Activated CD4-positive, alpha-beta memory T cell treated with anti-CD3 and anti-CD28 coated beads for 36 hours (primary cell): Measurements from ENCODE around the gene CLMN. TPM values are rescaled to one million over a fixed set of nuclear protein-coding genes. Genes with fewer than 3 reads are reported as not detected.

ENCODE experiments used
- CTCF ChIA-PET: fragments of 350-600 bp; sonication (Branson Sonifier 250); formaldehyde crosslinking; loops from one replicate; lab custom pipeline; 2021; ENCODE audit warnings: antibody characterized with exemption, inconsistent platforms; lab: Charles Lee
- POLR2A ChIA-PET: fragments of 350-600 bp; sonication (Branson Sonifier 250); formaldehyde crosslinking; loops from one replicate; lab custom pipeline; 2021; ENCODE audit warnings: antibody characterized with exemption; lab: Charles Lee
- DNase-seq: peaks from one replicate; pipeline ENCODE4 v3.0.0-alpha.2; 2020
- H3K27ac Mint-ChIP-seq: one replicate; pipeline ENCODE4 v1.8.0; 2021; ENCODE audit warnings: mixed read lengths
- H3K27me3 Mint-ChIP-seq: one replicate; pipeline ENCODE4 v1.8.0; 2021; ENCODE audit warnings: mixed read lengths
- H3K36me3 Mint-ChIP-seq: one replicate; pipeline ENCODE4 v1.8.0; 2021; ENCODE audit warnings: mixed read lengths
- H3K4me1 Mint-ChIP-seq: one replicate; pipeline ENCODE4 v1.8.0; 2021; ENCODE audit warnings: low read depth, mixed read lengths
- H3K4me3 Mint-ChIP-seq: one replicate; pipeline ENCODE4 v1.8.0; 2021; ENCODE audit warnings: mild to moderate bottlenecking, mixed read lengths
- H3K9me3 Mint-ChIP-seq: one replicate; pipeline ENCODE4 v1.8.0; 2021; ENCODE audit warnings: mixed read lengths
- intact Hi-C: fragments of 100-400 bp; cut with micrococcal nuclease; formaldehyde crosslinking; loops from one replicate; pipeline ENCODE4 v1.15.1; 2023
- total RNA-seq, 2 experiments: library from RNA; stranded (reverse); gene quantifications; one replicate each; pipeline ENCODE4 v1.2.3, GENCODE V29; 2021

The CLMN gene
- total RNA-seq, 2 experiments from 2014 or later = 0.92 to 0.97 TPM

DNA sequence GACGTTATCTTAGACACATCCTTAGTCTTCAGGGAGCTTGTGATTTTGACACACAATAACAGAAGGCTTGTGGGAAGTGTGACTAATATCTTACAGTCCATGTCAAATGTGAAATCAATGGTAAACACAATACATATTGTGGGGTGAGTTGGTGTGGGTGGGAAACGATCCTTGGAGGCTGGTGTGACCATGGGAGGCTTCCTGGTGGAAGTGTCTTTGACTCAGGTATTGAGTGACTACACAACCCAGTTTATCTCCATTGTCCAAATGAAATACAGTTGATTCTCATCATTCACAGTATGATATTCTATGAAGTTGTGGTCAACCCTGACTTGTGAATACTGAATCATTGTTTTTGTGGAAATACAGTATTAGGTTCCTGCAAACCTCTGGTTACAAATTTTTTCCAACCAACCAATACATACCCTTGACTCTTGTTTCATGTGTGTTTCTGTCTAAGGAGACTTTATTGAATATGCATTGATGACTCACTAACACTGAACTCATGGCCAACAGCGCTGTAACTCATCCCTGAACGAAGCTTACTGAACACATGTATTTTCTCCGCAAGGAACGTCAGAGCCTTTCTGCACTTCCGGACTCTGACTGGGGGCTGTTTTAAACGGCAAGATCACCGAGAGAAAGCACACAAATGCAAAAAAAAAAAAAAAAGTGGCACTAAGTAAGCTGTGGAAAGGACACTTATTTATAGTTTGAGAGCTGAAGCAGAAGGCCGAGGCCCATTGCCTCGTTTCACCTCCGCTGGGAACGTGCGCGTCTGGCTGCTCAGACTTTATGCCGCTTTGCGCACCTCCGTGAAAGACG, 59.0 kb downstream of the CLMN start:
- Mint-ChIP-seq H3K9me3 (no peaks in the 10 kb centered on the region), H3K27me3 (peaks cover 1% of the 10 kb centered on the region), H3K4me3 (no peak overlapping the region), H3K27ac (peak overlapping the region; percentile 64), H3K36me3 (no peaks in the 10 kb centered on the region), H3K4me1 (peaks cover 25% of the 10 kb centered on the region)
- POLR2A ChIA-PET = interaction anchor here (1.0 to 1.7 kb wide), 4 partner anchors 8 to 263 kb away, joined by 3 to 6 read pairs (median 5); partner anchors contain the start of gene CLMN
- peak; percentile 72 for DNase-seq
- intact Hi-C loops = loop anchor here (1.0 to 10.0 kb wide), 7 partner anchors 8 to 1244 kb away; partner anchors contain the start of genes PAPOLA and PPP4R4
- CTCF ChIA-PET = interaction anchor here (0.7 kb wide), 1 partner anchor 70 kb away, joined by 3 read pairs; no protein-coding TSS in a partner anchor

DNA sequence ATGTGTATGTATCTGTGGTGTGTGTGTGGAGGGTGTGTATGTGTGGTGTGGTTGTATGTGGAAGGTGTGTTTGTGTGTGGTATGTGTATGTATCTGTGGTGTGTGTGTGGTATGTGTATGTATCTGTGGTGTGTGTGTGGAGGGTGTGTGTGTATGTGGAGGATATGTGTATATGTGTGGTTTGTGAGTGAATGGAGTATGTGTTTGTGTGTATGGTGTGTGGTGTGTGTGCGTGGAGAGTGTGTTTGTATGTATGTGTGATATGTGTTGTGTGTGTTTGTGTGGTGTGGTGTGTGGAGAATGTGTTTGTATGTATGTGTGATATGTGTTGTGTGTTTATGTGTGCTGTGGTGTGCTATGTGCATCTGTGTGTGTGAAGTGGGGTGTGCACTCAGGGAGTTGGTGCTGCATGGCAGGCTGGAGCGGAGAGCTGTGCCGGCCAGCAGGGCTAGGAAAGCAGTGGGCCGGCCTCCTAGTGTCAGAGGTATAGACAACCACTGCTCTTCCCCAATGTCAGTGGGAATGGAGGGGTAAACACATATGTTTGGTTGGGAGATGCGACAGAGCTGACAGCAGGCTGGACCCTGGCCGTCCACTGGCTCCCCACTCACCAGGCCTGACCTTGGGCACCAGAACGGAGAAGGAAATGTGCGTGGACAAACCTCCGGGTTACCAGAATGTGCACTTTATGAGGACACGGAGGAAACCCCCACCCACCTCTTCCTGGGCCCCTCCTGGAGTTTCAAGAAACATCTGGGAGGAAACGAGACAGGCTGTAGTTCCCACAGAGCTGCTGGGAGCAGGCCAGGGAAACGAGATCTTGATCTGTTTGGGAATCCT, 60.7 kb downstream of the CLMN start:
- no peak for DNase-seq
- intact Hi-C loops = no loop called here
- H3K4me1 Mint-ChIP-seq = peaks cover 17% of the 10 kb centered on the region
- H3K4me3 Mint-ChIP-seq = no peak overlapping the region
- H3K27me3 Mint-ChIP-seq = peaks cover 1% of the 10 kb centered on the region
- no peaks in the 10 kb centered on the region for H3K36me3 Mint-ChIP-seq
- POLR2A ChIA-PET = no interaction called here
- no peaks in the 10 kb centered on the region for H3K9me3 Mint-ChIP-seq
- no peak overlapping the region for H3K27ac Mint-ChIP-seq
- CTCF ChIA-PET = no interaction called here

DNA sequence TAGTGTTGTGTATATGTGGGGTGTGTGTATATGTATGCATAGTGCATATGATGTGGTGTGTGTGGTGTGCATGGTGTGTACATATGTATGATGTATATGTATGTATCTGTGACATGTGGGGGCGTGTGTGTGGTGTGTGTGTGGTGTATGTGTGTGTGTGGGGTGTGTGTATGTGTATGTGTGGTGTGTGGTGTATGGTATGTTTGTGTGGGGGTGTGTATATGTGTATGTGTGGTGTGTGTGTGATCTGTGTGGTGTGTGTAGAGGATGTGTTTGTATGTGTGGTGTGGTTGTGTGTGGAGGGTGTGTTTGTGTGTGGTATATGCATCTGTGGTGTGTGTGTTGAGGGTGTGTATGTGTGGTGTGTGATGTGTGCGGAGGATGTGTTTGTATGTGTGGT, 61.6 kb downstream of the CLMN start:
- H3K9me3 Mint-ChIP-seq = no peaks in the 10 kb centered on the region
- H3K27ac Mint-ChIP-seq = no peak overlapping the region
- H3K4me3 Mint-ChIP-seq = no peak overlapping the region
- ChIA-PET POLR2A (no interaction called here), CTCF (no interaction called here)
- intact Hi-C loops = no loop called here
- peaks cover 3% of the 10 kb centered on the region for H3K27me3 Mint-ChIP-seq
- no peak for DNase-seq
- H3K36me3 Mint-ChIP-seq = no peaks in the 10 kb centered on the region
- H3K4me1 Mint-ChIP-seq = peaks cover 17% of the 10 kb centered on the region

DNA sequence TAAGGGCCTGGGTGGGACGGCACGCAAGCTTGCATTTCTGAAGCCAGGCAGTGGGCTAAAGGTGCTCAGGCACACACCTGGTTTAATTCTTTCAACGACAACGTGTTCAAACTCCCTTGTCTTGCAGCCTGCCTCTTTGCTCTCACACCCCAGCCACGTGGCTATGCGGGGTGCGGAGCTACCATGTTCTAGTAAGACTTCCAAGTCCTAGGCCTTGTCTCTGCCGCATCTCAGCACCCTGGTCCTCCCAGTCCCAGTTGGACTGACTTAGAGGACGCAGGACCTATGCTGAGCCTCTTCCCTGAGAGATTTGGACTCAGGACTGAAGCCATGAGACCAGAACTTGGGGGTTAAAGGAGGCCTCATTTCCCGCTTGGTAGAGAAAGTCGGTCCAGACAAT, 62.2 kb downstream of the CLMN start:
- CTCF ChIA-PET = no interaction called here
- Mint-ChIP-seq H3K27ac (no peak overlapping the region), H3K27me3 (peaks cover 3% of the 10 kb centered on the region), H3K36me3 (no peaks in the 10 kb centered on the region), H3K4me3 (no peak overlapping the region), H3K9me3 (no peaks in the 10 kb centered on the region), H3K4me1 (peaks cover 17% of the 10 kb centered on the region)
- POLR2A ChIA-PET = no interaction called here
- no peak for DNase-seq
- intact Hi-C loops = no loop called here

DNA sequence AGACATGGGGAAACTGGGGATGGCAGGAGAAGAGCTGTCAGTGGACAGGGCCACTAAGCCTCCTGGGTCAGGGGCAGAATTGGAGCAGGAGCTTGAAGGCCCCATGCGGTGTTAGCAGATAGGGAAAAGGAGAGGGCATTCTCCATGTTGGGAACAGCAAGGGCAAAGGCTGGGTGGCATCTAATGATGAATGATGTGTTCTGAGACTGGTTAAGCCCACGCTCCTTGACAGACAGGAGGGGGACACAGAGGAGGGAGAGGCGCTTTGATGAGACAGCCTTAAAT, 63.0 kb downstream of the CLMN start:
- ChIA-PET POLR2A (no interaction called here), CTCF (interaction anchor here (0.5 kb wide), 1 partner anchor 11 kb away, joined by 4 read pairs; no protein-coding TSS in a partner anchor)
- no peak for DNase-seq
- peaks cover 17% of the 10 kb centered on the region for H3K4me1 Mint-ChIP-seq
- peaks cover 3% of the 10 kb centered on the region for H3K27me3 Mint-ChIP-seq
- H3K27ac Mint-ChIP-seq = no peak overlapping the region
- no peaks in the 10 kb centered on the region for H3K9me3 Mint-ChIP-seq
- no peaks in the 10 kb centered on the region for H3K36me3 Mint-ChIP-seq
- H3K4me3 Mint-ChIP-seq = no peak overlapping the region
- intact Hi-C loops = no loop called here

DNA sequence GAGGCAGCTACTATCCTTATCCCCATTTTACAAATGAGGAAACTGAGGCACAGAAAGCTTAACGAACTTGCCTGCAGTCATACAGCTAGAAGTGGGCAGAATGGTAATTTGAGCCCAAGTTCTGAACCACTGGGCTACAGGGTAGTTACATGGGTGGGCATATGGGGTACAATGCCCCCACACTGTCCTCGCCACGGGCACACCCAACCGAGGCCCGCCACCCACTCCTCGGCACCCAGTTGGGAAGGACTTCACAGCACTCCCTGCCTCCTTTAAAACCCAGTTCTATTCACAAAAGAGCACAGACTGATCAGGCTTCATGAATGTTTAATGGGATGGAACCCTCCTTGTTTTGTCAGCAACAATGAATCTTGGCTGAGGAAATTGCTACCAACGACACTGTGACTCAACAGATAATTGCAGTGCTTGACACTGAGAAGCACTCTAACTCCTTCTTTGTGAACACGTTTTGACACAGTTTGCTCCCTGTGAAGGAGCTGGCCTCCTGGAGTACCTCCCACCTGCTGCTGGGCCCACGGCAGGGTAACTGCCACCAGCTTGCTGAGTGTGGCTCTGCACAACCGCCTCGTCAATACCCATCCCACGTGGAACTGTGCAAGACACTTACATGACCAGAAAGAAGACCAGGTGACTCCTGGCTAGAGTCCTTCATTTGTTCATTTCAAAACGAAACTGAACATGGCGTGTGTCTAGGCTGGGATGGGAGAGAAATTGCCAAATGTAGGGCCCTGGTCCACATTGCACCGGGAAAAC, 63.5 kb downstream of the CLMN start:
- ChIA-PET CTCF (interaction anchor here (0.5 kb wide), 1 partner anchor 12 kb away, joined by 4 read pairs; no protein-coding TSS in a partner anchor), POLR2A (no interaction called here)
- no peak overlapping the region for H3K27ac Mint-ChIP-seq
- intact Hi-C loops = no loop called here
- no peaks in the 10 kb centered on the region for H3K36me3 Mint-ChIP-seq
- peaks cover 3% of the 10 kb centered on the region for H3K27me3 Mint-ChIP-seq
- no peaks in the 10 kb centered on the region for H3K9me3 Mint-ChIP-seq
- H3K4me1 Mint-ChIP-seq = peaks cover 16% of the 10 kb centered on the region
- DNase-seq = no peak
- no peak overlapping the region for H3K4me3 Mint-ChIP-seq

DNA sequence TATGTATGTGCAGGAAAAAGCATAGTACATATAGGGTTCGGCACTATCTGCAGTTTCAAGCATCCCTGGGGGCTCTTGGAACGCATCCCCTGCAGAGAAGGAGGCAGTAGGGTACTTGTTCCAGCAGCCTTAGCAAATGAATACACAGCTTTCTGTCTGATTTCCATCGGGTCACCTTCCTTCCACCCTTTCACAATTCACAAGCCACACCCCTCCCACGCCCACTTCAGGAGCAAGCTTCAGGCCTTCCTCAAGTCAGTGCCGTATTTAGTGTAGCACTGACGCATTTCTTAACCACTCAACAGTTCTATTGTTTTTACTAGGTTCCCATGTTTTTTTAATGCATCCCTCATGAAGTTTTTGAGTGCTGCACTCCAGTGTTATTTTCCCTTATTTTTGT, 64.2 kb downstream of the CLMN start:
- ChIA-PET POLR2A (no interaction called here), CTCF (no interaction called here)
- Mint-ChIP-seq H3K36me3 (no peaks in the 10 kb centered on the region), H3K4me1 (peaks cover 10% of the 10 kb centered on the region), H3K4me3 (no peak overlapping the region), H3K9me3 (no peaks in the 10 kb centered on the region), H3K27me3 (peaks cover 6% of the 10 kb centered on the region), H3K27ac (no peak overlapping the region)
- DNase-seq = peak; percentile 49
- intact Hi-C loops = no loop called here

DNA sequence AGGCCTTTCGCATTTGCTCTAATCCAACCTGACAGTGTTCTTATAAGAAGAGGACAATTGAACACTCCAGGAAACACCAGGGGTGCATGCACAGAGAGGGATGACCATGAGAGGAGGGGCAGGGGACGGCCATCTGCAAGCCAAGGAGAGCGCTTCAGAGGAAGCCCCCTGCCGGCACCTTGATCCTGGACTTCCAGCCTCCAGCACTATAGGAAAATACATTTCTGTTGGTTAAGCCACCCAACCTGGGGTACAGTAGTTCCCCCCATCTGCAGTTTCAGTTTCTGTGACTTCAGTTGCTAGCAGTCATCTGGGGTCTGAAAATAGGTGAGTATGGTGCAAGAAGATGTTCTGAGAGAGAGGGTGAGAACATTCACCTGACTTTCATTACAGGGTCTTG, 64.7 kb downstream of the CLMN start:
- no peaks in the 10 kb centered on the region for H3K36me3 Mint-ChIP-seq
- peaks cover 9% of the 10 kb centered on the region for H3K27me3 Mint-ChIP-seq
- no peak overlapping the region for H3K4me3 Mint-ChIP-seq
- POLR2A ChIA-PET = no interaction called here
- H3K27ac Mint-ChIP-seq = no peak overlapping the region
- H3K9me3 Mint-ChIP-seq = no peaks in the 10 kb centered on the region
- H3K4me1 Mint-ChIP-seq = peaks cover 6% of the 10 kb centered on the region
- CTCF ChIA-PET = no interaction called here
- no peak for DNase-seq
- intact Hi-C loops = no loop called here

DNA sequence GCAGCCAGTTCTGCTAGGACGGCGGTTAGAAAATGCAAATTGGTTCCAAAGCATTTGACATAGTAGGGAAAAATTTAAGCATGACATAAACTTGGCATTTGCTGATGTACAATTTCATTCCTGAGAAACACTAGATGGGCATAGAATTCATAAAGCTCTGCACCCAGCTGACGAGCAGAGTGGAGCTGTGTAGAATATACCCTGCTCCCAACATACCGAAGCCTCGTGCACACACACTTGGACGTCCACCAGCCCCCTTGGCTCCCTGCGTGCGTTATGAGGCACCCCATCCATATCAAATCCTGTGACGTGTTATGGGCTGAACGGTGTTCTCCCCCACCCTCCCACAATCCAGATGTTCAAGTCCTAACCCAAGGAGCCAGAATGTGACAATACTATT, 65.4 kb downstream of the CLMN start:
- CTCF ChIA-PET = no interaction called here
- H3K9me3 Mint-ChIP-seq = no peaks in the 10 kb centered on the region
- no peak overlapping the region for H3K27ac Mint-ChIP-seq
- H3K4me3 Mint-ChIP-seq = no peak overlapping the region
- peaks cover 9% of the 10 kb centered on the region for H3K27me3 Mint-ChIP-seq
- DNase-seq = no peak
- POLR2A ChIA-PET = no interaction called here
- peaks cover 6% of the 10 kb centered on the region for H3K4me1 Mint-ChIP-seq
- intact Hi-C loops = no loop called here
- no peaks in the 10 kb centered on the region for H3K36me3 Mint-ChIP-seq

DNA sequence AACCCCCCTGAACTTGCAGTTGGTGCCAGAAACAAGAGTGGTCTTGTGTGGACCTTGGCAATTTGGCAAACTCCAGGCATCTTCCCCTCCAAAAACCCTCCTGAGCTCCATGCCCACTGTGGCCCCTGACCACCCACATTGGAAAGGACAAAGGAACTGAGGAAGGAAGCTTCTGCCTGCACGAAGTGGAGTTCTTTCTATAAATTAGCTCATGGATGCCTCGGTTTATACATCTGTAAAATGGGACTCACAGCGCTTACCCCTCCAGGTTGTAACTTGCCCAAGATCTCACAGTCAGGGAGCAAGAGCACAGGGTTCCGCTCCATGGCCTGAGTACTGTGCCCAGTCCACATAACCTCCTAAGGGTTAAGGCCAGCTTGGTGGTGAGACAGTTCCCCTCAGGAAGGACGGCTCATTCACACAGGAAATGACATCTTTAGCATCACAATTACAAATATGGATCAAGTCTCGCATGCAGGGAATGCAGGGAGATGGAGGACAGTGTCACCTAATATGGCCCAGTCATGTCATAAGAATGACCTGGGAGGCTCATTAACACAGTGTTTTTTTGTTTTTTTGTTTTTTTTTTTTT, 66.6 kb downstream of the CLMN start:
- Mint-ChIP-seq H3K9me3 (no peaks in the 10 kb centered on the region), H3K36me3 (no peaks in the 10 kb centered on the region), H3K4me1 (peaks cover 6% of the 10 kb centered on the region), H3K4me3 (no peak overlapping the region), H3K27ac (no peak overlapping the region), H3K27me3 (peaks cover 9% of the 10 kb centered on the region)
- intact Hi-C loops = no loop called here
- CTCF ChIA-PET = no interaction called here
- POLR2A ChIA-PET = no interaction called here
- DNase-seq = no peak

DNA sequence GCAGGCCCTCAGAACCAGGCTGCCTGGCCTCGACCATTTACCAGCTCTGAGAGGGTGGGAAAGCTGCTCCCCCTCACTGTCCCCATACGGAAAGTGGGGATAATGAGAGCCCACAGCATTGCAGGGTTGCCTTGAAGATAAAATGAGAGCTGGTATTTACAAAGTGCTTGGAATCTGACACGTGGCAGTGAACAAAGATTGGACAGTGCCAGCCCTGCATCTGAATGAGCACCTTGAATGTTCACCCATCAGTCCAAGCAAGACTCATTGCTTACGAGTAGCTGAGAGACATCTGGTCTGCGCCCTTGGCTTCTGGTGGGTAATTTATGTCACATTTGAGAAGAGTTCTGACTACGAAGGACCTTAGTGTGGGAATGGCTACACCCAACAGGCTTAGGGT, 67.5 kb downstream of the CLMN start:
- H3K36me3 Mint-ChIP-seq = no peaks in the 10 kb centered on the region
- H3K4me1 Mint-ChIP-seq = peaks cover 6% of the 10 kb centered on the region
- no peak overlapping the region for H3K27ac Mint-ChIP-seq
- DNase-seq = no peak
- H3K4me3 Mint-ChIP-seq = no peak overlapping the region
- ChIA-PET CTCF (no interaction called here), POLR2A (no interaction called here)
- intact Hi-C loops = no loop called here
- no peaks in the 10 kb centered on the region for H3K9me3 Mint-ChIP-seq
- H3K27me3 Mint-ChIP-seq = peaks cover 9% of the 10 kb centered on the region

DNA sequence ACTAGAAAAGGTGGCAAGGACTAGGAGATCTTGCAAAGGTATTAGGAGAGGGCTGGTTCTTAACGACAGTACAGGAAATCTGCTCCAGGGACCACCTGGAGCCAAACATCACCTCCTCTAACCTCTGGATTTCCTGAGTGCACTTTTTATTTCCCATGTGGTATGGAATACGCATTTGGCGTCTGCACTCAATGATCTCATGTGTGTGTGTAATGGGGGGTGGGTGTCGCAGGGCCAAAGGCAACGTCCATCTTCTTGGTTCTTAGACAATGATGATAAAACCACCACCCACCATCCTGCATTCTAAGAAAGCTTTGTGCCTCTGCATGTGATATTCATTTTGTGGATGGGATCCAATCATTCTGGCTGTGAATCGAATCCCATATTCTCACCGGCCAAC, 68.8 kb downstream of the CLMN start:
- H3K4me1 Mint-ChIP-seq = peaks cover 6% of the 10 kb centered on the region
- peaks cover 9% of the 10 kb centered on the region for H3K27me3 Mint-ChIP-seq
- H3K4me3 Mint-ChIP-seq = no peak overlapping the region
- no peaks in the 10 kb centered on the region for H3K9me3 Mint-ChIP-seq
- CTCF ChIA-PET = no interaction called here
- intact Hi-C loops = no loop called here
- no peaks in the 10 kb centered on the region for H3K36me3 Mint-ChIP-seq
- POLR2A ChIA-PET = no interaction called here
- no peak for DNase-seq
- no peak overlapping the region for H3K27ac Mint-ChIP-seq
